ENCODE measurements around the gene FLOT1. TPM values are rescaled to one million over a fixed set of nuclear protein-coding genes. Genes with fewer than 3 reads are reported as not detected.
A peak's percentile ranks its signal among the peaks of the same experiment; 100 is the strongest.

FLOT1 gene
- total and polyA plus RNA-seq, 2 of the 13 experiments (the other 11 are each of a cell fraction or from before 2014, with no cell fraction given) = 82.3 to 130 TPM

- TF ChIP-seq MXD3 (CRISPR knock-in tag; IDR thresholded peaks at IDR 0.05) (no peak), ZNF678 (CRISPR knock-in tag; IDR thresholded peaks at IDR 0.05) (no peak; the same call in 1 of the 2 replicates), ZNF33B (CRISPR knock-in tag; IDR thresholded peaks at IDR 0.05) (no peak), MAZ (IDR thresholded peaks at IDR 0.05; ENCODE audit: borderline replicate concordance, low read depth, low read length) (no peak), MAZ (CRISPR knock-in tag; IDR thresholded peaks at IDR 0.05; ENCODE audit: low read depth) (no peak), SNAI1 (CRISPR knock-in tag; IDR thresholded peaks at IDR 0.05; ENCODE audit: borderline replicate concordance) (no peak), MLX (CRISPR knock-in tag; IDR thresholded peaks at IDR 0.05) (no peak), ZFX (CRISPR knock-in tag; IDR thresholded peaks at IDR 0.05; ENCODE audit: low read depth) (no peak), RAD51 (IDR thresholded peaks at IDR 0.05; ENCODE audit: borderline replicate concordance) (no peak), ZNF530 (CRISPR knock-in tag; IDR thresholded peaks at IDR 0.05; ENCODE audit: low read depth) (no peak), ZNF20 (CRISPR knock-in tag; IDR thresholded peaks at IDR 0.05) (no peak; the same call in 1 of the 2 replicates), STAT6 (CRISPR knock-in tag; IDR thresholded peaks at IDR 0.05; ENCODE audit: borderline replicate concordance) (0 out of 2 replicates have a peak, but pooled peaks have one; percentile 27), ZNF652 (CRISPR knock-in tag; IDR thresholded peaks at IDR 0.05; ENCODE audit: borderline replicate concordance, low read depth) (no peak), ZBTB44 (CRISPR knock-in tag; IDR thresholded peaks at IDR 0.05) (no peak), STAG1 (CRISPR knock-in tag; IDR thresholded peaks at IDR 0.05) (no peak; the same call in 1 of the 2 replicates), ZNF839 (CRISPR knock-in tag; IDR thresholded peaks at IDR 0.05; ENCODE audit: borderline replicate concordance) (no peak), ZNF24 (IDR thresholded peaks at IDR 0.05) (no peak), ZEB1 (IDR thresholded peaks at IDR 0.05; ENCODE audit: insufficient replicate concordance, low read depth) (no peak), MIER2 (CRISPR knock-in tag; IDR thresholded peaks at IDR 0.05) (no peak), SYNCRIP (IDR thresholded peaks at IDR 0.05; ENCODE audit: insufficient read depth, low read depth, low read length) (no peak), TBP (CRISPR knock-in tag; IDR thresholded peaks at IDR 0.05) (no peak), ATAD3A (CRISPR knock-in tag; IDR thresholded peaks at IDR 0.05) (no peak), ZNF704 (CRISPR knock-in tag; IDR thresholded peaks at IDR 0.05; ENCODE audit: borderline replicate concordance) (no peak), ZNF256 (CRISPR knock-in tag; conservative IDR thresholded peaks at IDR 0.05) (no peak)
These were observed 889 bp upstream of the FLOT1 start (continued) for GRCh38 chr6:30743099-30744053.
